HCT116 (cell line): ENCODE data around the gene WSB1. TPM values are rescaled to one million over a fixed set of nuclear protein-coding genes. Genes with fewer than 3 reads are reported as not detected.

Experiments used
- ATAC-seq: fragments of 200-7000 bp; cut with Tn5 transposase; 2 replicates; pipeline ENCODE4 v1.9.1; 2020; ENCODE audit warnings: mild to moderate bottlenecking, moderate library complexity
- BruUV-seq: library from RNA; stranded (reverse); fragments of 400-500 nt; replicated peaks from 2 replicates; lab custom pipeline; 2021; lab: Mats Ljungman, UMichigan
- CTCF ChIA-PET: fragments of 300-600 bp; sonication (Branson Sonifier 250); formaldehyde crosslinking; loops from one replicate; lab custom pipeline; 2021; ENCODE audit warnings: antibody characterized with exemption; lab: Charles Lee
- POLR2A ChIA-PET: fragments of 300-600, 350-600 bp; sonication (Branson Sonifier 250); formaldehyde crosslinking; loops from one replicate; lab custom pipeline; 2021; ENCODE audit warnings: antibody characterized with exemption; lab: Charles Lee
- RAD21 ChIA-PET, 2 experiments: fragments of 300-600 bp; sonication (Branson Sonifier 250); formaldehyde crosslinking; loops; one replicate each; lab custom pipeline; 2023; ENCODE audit warnings: low total read pairs in 2 of 2; ENCODE audit not compliant: uncharacterized antibody in 2 of 2, unreplicated experiment in 2 of 2, low non-redundant PET in 1 of 2; lab: Charles Lee
- DNase-seq: peaks from one replicate; pipeline ENCODE4 v3.0.0-alpha.2; 2010; ENCODE audit warnings: low read depth, low spot score
- H2AFZ ChIP-seq: fragments of 200-600 bp; shearing (Covaris generic), sonication (generic); 2 replicates; pipeline ENCODE4 v1.6.1; 2017; ENCODE audit warnings: low read depth, mixed run types, mixed read lengths, antibody characterized with exemption, low read length; ENCODE audit not compliant: poor library complexity, severe bottlenecking
- H3K27ac ChIP-seq: 2 replicates; pipeline ENCODE4 v1.5.1; 2012; ENCODE audit warnings: low read depth, low read length
- H3K27me3 ChIP-seq: fragments of 200-600 bp; sonication (generic); 2 replicates; pipeline ENCODE4 v1.6.1; 2016; ENCODE audit warnings: mixed run types, low read length, mixed read lengths; ENCODE audit not compliant: insufficient read depth
- H3K36me3 ChIP-seq, 2 experiments: fragments of 200-500 bp in 1 of 2; fragments of 200-600 bp in 1 of 2; sonication (Bioruptor generic) in 1 of 2; sonication (generic) in 1 of 2; 2 replicates each; pipeline versions ENCODE4 v1.5.1 to v1.6.1; 2014 to 2016; ENCODE audit warnings: low read length in 2 of 2, inconsistent platforms in 1 of 2, mixed read lengths in 1 of 2, mixed run types in 1 of 2; ENCODE audit not compliant: insufficient read depth in 2 of 2, control insufficient read depth in 1 of 2
- H3K4me1 ChIP-seq, 2 experiments: fragments of 200-600 bp in 1 of 2; sonication (generic) in 1 of 2; 2 replicates each; pipeline versions ENCODE4 v1.5.1 to v1.6.1; 2012 to 2017; ENCODE audit warnings: low read length in 2 of 2, inconsistent platforms in 1 of 2, mild to moderate bottlenecking in 1 of 2, mixed read lengths in 1 of 2, mixed run types in 1 of 2, moderate library complexity in 1 of 2; ENCODE audit not compliant: insufficient read depth in 2 of 2, control insufficient read depth in 1 of 2
- H3K4me2 ChIP-seq: fragments of 200-600 bp; sonication (generic); 2 replicates; pipeline ENCODE4 v1.6.1; 2017; ENCODE audit warnings: mixed run types, low read length, mixed read lengths
- H3K4me3 ChIP-seq, 2 experiments: fragments of 200-600 bp in 1 of 2; sonication (generic) in 1 of 2; replicated peaks in 1 of 2; 2 replicates each; pipeline ENCODE4 v1.5.1; 2011 to 2016; ENCODE audit warnings: low read length in 2 of 2, control low read depth in 1 of 2, low read depth in 1 of 2, mild to moderate bottlenecking in 1 of 2, mixed read lengths in 1 of 2, mixed run types in 1 of 2
- H3K79me2 ChIP-seq: fragments of 200-600 bp; sonication (generic); 2 replicates; pipeline ENCODE4 v1.6.1; 2017; ENCODE audit warnings: mild to moderate bottlenecking, mixed run types, low read length, moderate library complexity, mixed read lengths; ENCODE audit not compliant: insufficient read depth
- H3K9ac ChIP-seq: fragments of 200-600 bp; sonication (generic); 2 replicates; pipeline ENCODE4 v1.6.1; 2016; ENCODE audit warnings: low read length, mixed read lengths
- H3K9me2 ChIP-seq: fragments of 200-600 bp; sonication (generic), shearing (Covaris generic); 2 replicates; pipeline ENCODE4 v1.6.1; 2017; ENCODE audit warnings: mixed run types, mild to moderate bottlenecking, moderate library complexity; ENCODE audit not compliant: insufficient read depth
- H3K9me3 ChIP-seq, 2 experiments: fragments of 200-500 bp in 1 of 2; fragments of 200-600 bp in 1 of 2; sonication (Bioruptor generic) in 1 of 2; sonication (generic) in 1 of 2; 2 replicates each; pipeline ENCODE4 v1.6.1; 2014 to 2017; ENCODE audit warnings: low read length in 2 of 2, mixed read lengths in 2 of 2, inconsistent platforms in 1 of 2, low read depth in 1 of 2, mild to moderate bottlenecking in 1 of 2, mixed run types in 1 of 2, moderate library complexity in 1 of 2; ENCODE audit not compliant: control insufficient read depth in 1 of 2, insufficient read depth in 1 of 2
- H4K20me1 ChIP-seq: fragments of 200-600 bp; sonication (generic), shearing (Covaris generic); 2 replicates; pipeline ENCODE4 v1.6.1; 2017; ENCODE audit warnings: mixed run types, mild to moderate bottlenecking, moderate library complexity; ENCODE audit not compliant: insufficient read depth
- ELF1 ChIP-seq: IDR thresholded peaks from 2 replicates; pipeline ENCODE4 v1.6.1; 2012; ENCODE audit warnings: low read depth, borderline replicate concordance
- POLR2AphosphoS5 ChIP-seq: IDR thresholded peaks from 2 replicates; pipeline ENCODE4 v1.6.1; 2011; ENCODE audit warnings: mild to moderate bottlenecking, low read depth, low read length, moderate library complexity
- RAD21 ChIP-seq: IDR thresholded peaks from 2 replicates; pipeline ENCODE4 v1.6.1; 2012; ENCODE audit warnings: low read depth, mild to moderate bottlenecking
- SP1 ChIP-seq: IDR thresholded peaks from 2 replicates; pipeline ENCODE4 v1.6.1; 2012; ENCODE audit warnings: low read depth
- YY1 ChIP-seq: IDR thresholded peaks from 2 replicates; pipeline ENCODE4 v1.6.1; 2011; ENCODE audit warnings: low read length, low read depth, moderate library complexity, mild to moderate bottlenecking; ENCODE audit not compliant: insufficient replicate concordance; ENCODE audit errors: extremely low read depth
- ZFX ChIP-seq: fragments of 450-650 bp; IDR thresholded peaks from 2 replicates; pipeline ENCODE4 v1.6.1; 2017
- intact Hi-C: fragments of 100-400 bp; cut with micrococcal nuclease; formaldehyde crosslinking; loops from 2 replicates; pipeline ENCODE4 v1.10.0; 2022
- total RNA-seq: library from RNA; stranded (reverse); gene quantifications from one replicate; pipeline ENCODE4 v1.2.1, GENCODE V29; 2021; ENCODE audit not compliant: unreplicated experiment
- TF ChIP-seq, protein P1 (sequence below): IDR thresholded peaks from 2 replicates; pipeline ENCODE4 v1.6.1; 2012
- TF ChIP-seq, protein P2 (sequence below): IDR thresholded peaks from 2 replicates; pipeline ENCODE4 v1.6.1; 2011; ENCODE audit warnings: mild to moderate bottlenecking, low read length, moderate library complexity; ENCODE audit not compliant: insufficient replicate concordance; ENCODE audit errors: extremely low read depth
- TF ChIP-seq, protein P3 (sequence below), 3 experiments: fragments of 200-600 bp in 1 of 3; sonication (generic) in 1 of 3; IDR thresholded peaks in 2 of 3; conservative IDR thresholded peaks in 1 of 3; 2 replicates each; pipeline ENCODE4 v1.5.1; 2012 to 2017; ENCODE audit warnings: low read depth in 2 of 3, low read length in 2 of 3, antibody characterized with exemption in 1 of 3, borderline replicate concordance in 1 of 3, control low read depth in 1 of 3, mild to moderate bottlenecking in 1 of 3, mixed read lengths in 1 of 3, mixed run types in 1 of 3, moderate library complexity in 1 of 3; ENCODE audit not compliant: insufficient read depth in 1 of 3

Gene WSB1
- total RNA-seq, 1 experiment from 2014 or later: 88.0 TPM

GRCh38 chr17:27290916-27291598 lies 2.9 kb upstream of the WSB1 start:
- no peak for DNase-seq
- RAD21 ChIA-PET: no interaction called here

More at GRCh38 chr17:27290916-27291598, 2.9 kb upstream of the WSB1 start:
- Histone ChIP-seq H3K9me3 (no peaks in the 10 kb centered on the region), H3K4me1 (peaks cover 15 to 20% of the 10 kb centered on the region in 2 experiments), H3K36me3 (no peaks in the 10 kb centered on the region), H3K4me3 (no peak overlapping the region), H3K27me3 (no peaks in the 10 kb centered on the region), H3K4me2 (no peak overlapping the region), H3K27ac (no peak overlapping the region), H3K9ac (no peak overlapping the region), H4K20me1 (no peaks in the 10 kb centered on the region), H3K9me2 (no peaks in the 10 kb centered on the region), H3K79me2 (peaks cover 19% of the 10 kb centered on the region), H2AFZ (no peak overlapping the region)
- no TSS peak for BruUV-seq
- ChIA-PET CTCF (no interaction called here), POLR2A (interaction anchor here (1.5 kb wide), 1 partner anchor 10 kb away, joined by 4 read pairs; no protein-coding TSS in a partner anchor)
- no peak for ATAC-seq
- intact Hi-C loops: loop anchor here (5.0 kb wide), 1 partner anchor 44 kb away; no protein-coding TSS in a partner anchor
- TF ChIP-seq, protein P1, sequence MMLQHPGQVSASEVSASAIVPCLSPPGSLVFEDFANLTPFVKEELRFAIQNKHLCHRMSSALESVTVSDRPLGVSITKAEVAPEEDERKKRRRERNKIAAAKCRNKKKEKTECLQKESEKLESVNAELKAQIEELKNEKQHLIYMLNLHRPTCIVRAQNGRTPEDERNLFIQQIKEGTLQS: no peak
- TF ChIP-seq, protein P2, sequence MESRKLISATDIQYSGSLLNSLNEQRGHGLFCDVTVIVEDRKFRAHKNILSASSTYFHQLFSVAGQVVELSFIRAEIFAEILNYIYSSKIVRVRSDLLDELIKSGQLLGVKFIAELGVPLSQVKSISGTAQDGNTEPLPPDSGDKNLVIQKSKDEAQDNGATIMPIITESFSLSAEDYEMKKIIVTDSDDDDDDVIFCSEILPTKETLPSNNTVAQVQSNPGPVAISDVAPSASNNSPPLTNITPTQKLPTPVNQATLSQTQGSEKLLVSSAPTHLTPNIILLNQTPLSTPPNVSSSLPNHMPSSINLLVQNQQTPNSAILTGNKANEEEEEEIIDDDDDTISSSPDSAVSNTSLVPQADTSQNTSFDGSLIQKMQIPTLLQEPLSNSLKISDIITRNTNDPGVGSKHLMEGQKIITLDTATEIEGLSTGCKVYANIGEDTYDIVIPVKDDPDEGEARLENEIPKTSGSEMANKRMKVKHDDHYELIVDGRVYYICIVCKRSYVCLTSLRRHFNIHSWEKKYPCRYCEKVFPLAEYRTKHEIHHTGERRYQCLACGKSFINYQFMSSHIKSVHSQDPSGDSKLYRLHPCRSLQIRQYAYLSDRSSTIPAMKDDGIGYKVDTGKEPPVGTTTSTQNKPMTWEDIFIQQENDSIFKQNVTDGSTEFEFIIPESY: no peak
- TF ChIP-seq, protein P3, sequence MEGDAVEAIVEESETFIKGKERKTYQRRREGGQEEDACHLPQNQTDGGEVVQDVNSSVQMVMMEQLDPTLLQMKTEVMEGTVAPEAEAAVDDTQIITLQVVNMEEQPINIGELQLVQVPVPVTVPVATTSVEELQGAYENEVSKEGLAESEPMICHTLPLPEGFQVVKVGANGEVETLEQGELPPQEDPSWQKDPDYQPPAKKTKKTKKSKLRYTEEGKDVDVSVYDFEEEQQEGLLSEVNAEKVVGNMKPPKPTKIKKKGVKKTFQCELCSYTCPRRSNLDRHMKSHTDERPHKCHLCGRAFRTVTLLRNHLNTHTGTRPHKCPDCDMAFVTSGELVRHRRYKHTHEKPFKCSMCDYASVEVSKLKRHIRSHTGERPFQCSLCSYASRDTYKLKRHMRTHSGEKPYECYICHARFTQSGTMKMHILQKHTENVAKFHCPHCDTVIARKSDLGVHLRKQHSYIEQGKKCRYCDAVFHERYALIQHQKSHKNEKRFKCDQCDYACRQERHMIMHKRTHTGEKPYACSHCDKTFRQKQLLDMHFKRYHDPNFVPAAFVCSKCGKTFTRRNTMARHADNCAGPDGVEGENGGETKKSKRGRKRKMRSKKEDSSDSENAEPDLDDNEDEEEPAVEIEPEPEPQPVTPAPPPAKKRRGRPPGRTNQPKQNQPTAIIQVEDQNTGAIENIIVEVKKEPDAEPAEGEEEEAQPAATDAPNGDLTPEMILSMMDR (IDR thresholded peaks at IDR 0.05 in 2 of 3, conservative IDR thresholded peaks at IDR 0.05 in 1 of 3; ENCODE audit: borderline replicate concordance in 1 of 3, insufficient read depth in 1 of 3, low read depth in 2 of 3, low read length in 2 of 3): no peak
- no peak for TF ChIP-seq RAD21
- TF ChIP-seq POLR2AphosphoS5: no peak
- no peak for TF ChIP-seq SP1
- TF ChIP-seq YY1: no peak
- TF ChIP-seq ZFX: no peak
- TF ChIP-seq ELF1: no peak
